Trophoblast cell (in vitro differentiated cells and primary cell): ENCODE measurements around the gene TMEM273.
"Not testable (repeated sequence)": the region's sequence is repeated elsewhere in the genome, so short reads cannot be mapped to it uniquely, and the experiment has no call there.

Experiments
- DNase-seq, 2 donors: peaks; one replicate each; pipeline ENCODE4 v3.0.0-alpha.2; 2016
- H2AFZ ChIP-seq: 2 replicates; pipeline ENCODE4 v1.6.1; 2013; ENCODE audit warnings: low read length, moderate library complexity, mild to moderate bottlenecking; ENCODE audit not compliant: insufficient read depth, poor library complexity
- H2AK5ac ChIP-seq: 2 replicates; pipeline ENCODE4 v1.6.1; 2013; ENCODE audit warnings: mild to moderate bottlenecking, low read length
- H2BK120ac ChIP-seq: 2 replicates; pipeline ENCODE4 v1.6.1; 2013; ENCODE audit warnings: low read length, mild to moderate bottlenecking, moderate library complexity; ENCODE audit not compliant: insufficient read depth, poor library complexity
- H2BK12ac ChIP-seq: 2 replicates; pipeline ENCODE4 v1.6.1; 2013; ENCODE audit warnings: mild to moderate bottlenecking, low read length, moderate library complexity
- H2BK5ac ChIP-seq: 2 replicates; pipeline ENCODE4 v1.6.1; 2013; ENCODE audit warnings: low read length, low read depth, moderate library complexity, mild to moderate bottlenecking; ENCODE audit not compliant: poor library complexity
- H3K14ac ChIP-seq: 2 replicates; pipeline ENCODE4 v1.6.1; 2013; ENCODE audit warnings: mild to moderate bottlenecking, low read length
- H3K18ac ChIP-seq: 2 replicates; pipeline ENCODE4 v1.6.1; 2013; ENCODE audit warnings: mild to moderate bottlenecking, low read length
- H3K23ac ChIP-seq: 2 replicates; pipeline ENCODE4 v1.6.1; 2013; ENCODE audit warnings: low read length
- H3K27ac ChIP-seq: 2 replicates; pipeline ENCODE4 v1.5.1; 2013; ENCODE audit warnings: low read depth, mild to moderate bottlenecking, inconsistent platforms, low read length, moderate library complexity
- H3K27me3 ChIP-seq: 2 replicates; pipeline ENCODE4 v1.6.1; 2013; ENCODE audit warnings: inconsistent platforms, mild to moderate bottlenecking, low read length, moderate library complexity; ENCODE audit not compliant: insufficient read depth
- H3K36me3 ChIP-seq, 2 experiments: 1 replicate in 1 of 2; 2 replicates in 1 of 2; pipeline ENCODE4 v1.6.1; 2013; ENCODE audit warnings: low read length in 2 of 2, mild to moderate bottlenecking in 2 of 2, moderate library complexity in 1 of 2; ENCODE audit not compliant: insufficient read depth in 2 of 2, control insufficient read depth in 1 of 2
- H3K4ac ChIP-seq: 2 replicates; pipeline ENCODE4 v1.6.1; 2013; ENCODE audit warnings: low read depth, mild to moderate bottlenecking, low read length, moderate library complexity
- H3K4me1 ChIP-seq, 2 experiments: 1 replicate in 1 of 2; 2 replicates in 1 of 2; pipeline ENCODE4 v1.6.1; 2013; ENCODE audit warnings: low read length in 2 of 2, mild to moderate bottlenecking in 2 of 2, moderate library complexity in 1 of 2; ENCODE audit not compliant: insufficient read depth in 2 of 2, control insufficient read depth in 1 of 2
- H3K4me2 ChIP-seq: 2 replicates; pipeline ENCODE4 v1.6.1; 2013; ENCODE audit warnings: inconsistent platforms, mild to moderate bottlenecking, low read length, moderate library complexity
- H3K4me3 ChIP-seq: 2 replicates; pipeline ENCODE4 v1.5.1; 2013; ENCODE audit warnings: mild to moderate bottlenecking, low read depth, low read length, inconsistent platforms
- H3K79me1 ChIP-seq: one replicate; pipeline ENCODE4 v1.6.1; 2013; ENCODE audit warnings: low read length
- H3K79me2 ChIP-seq: 2 replicates; pipeline ENCODE4 v1.6.1; 2013; ENCODE audit warnings: low read length, mild to moderate bottlenecking; ENCODE audit not compliant: control insufficient read depth, insufficient read depth, poor library complexity
- H3K9ac ChIP-seq: 2 replicates; pipeline ENCODE4 v1.6.1; 2013; ENCODE audit warnings: mild to moderate bottlenecking, low read length
- H3K9me3 ChIP-seq: 2 replicates; pipeline ENCODE4 v1.6.1; 2013; ENCODE audit warnings: low read depth, mild to moderate bottlenecking, control low read depth, inconsistent platforms, low read length; ENCODE audit not compliant: insufficient read depth
- H4K12ac ChIP-seq: 2 replicates; pipeline ENCODE4 v1.6.1; 2013; ENCODE audit warnings: low read depth, mild to moderate bottlenecking, low read length, moderate library complexity
- H4K8ac ChIP-seq: 2 replicates; pipeline ENCODE4 v1.6.1; 2013; ENCODE audit warnings: low read depth, mild to moderate bottlenecking, low read length, moderate library complexity
- H4K91ac ChIP-seq: one replicate; pipeline ENCODE4 v1.6.1; 2013; ENCODE audit warnings: low read depth, mild to moderate bottlenecking, low read length, moderate library complexity
- WGBS: extraction: QIAGEN DNeasy Blood & Tissue Kit; methylation state at CpG from one replicate; pipeline ENCODE4 v1.1.7; 2013; ENCODE audit warnings: missing lambda C conversion rate; ENCODE audit not compliant: insufficient read length, insufficient coverage; ENCODE audit errors: extremely low coverage; 5-methylcytosine and 5-hydroxymethylcytosine counted together

TMEM273 gene

DNA sequence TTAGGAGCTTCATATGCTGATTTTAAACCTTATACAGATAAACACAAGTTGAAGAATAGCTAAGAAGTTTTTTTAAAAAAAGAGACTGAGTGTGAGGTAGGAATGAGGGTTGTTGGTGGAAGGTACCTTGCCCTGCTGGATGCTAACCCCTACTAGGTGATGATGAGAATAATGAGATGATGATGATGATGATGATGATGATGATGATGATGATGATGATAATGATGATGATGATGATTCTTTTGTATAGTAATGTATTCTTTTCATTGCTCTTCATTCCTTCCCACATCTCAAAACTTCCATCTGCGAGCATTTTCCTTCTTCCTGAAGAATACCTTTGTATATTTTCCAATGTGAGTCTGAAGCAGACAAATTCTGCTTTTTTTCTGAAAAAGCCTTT lies 14.1 kb upstream of the TMEM273 start:
- H4K91ac ChIP-seq, result no peak overlapping the region
- H3K4me2 ChIP-seq, result no peak overlapping the region
- no peak for DNase-seq
- no peak overlapping the region for H2BK5ac ChIP-seq
- no peaks in the 10 kb centered on the region for H3K27me3 ChIP-seq
- no peak overlapping the region for H3K23ac ChIP-seq
- no peak overlapping the region for H3K4me3 ChIP-seq
- H3K14ac ChIP-seq, result no peak overlapping the region
- no peaks in the 10 kb centered on the region for H3K9me3 ChIP-seq
- no peak overlapping the region for H4K8ac ChIP-seq
- no peaks in the 10 kb centered on the region for H3K36me3 ChIP-seq
- H3K79me2 ChIP-seq, result no peaks in the 10 kb centered on the region
- H2BK120ac ChIP-seq, result no peak overlapping the region
- no peak overlapping the region for H4K12ac ChIP-seq
- whole genome bisulfite sequencing, result no CpG with 5 or more reads among the region's 1 CpG
- no peaks in the 10 kb centered on the region for H3K4me1 ChIP-seq
- no peak overlapping the region for H3K4ac ChIP-seq
- no peak overlapping the region for H3K27ac ChIP-seq
- H2BK12ac ChIP-seq, result no peak overlapping the region
- H3K9ac ChIP-seq, result no peak overlapping the region
- no peak overlapping the region for H3K18ac ChIP-seq
- no peak overlapping the region for H2AK5ac ChIP-seq
- H2AFZ ChIP-seq, result no peak overlapping the region
- H3K79me1 ChIP-seq, result no peaks in the 10 kb centered on the region

DNA sequence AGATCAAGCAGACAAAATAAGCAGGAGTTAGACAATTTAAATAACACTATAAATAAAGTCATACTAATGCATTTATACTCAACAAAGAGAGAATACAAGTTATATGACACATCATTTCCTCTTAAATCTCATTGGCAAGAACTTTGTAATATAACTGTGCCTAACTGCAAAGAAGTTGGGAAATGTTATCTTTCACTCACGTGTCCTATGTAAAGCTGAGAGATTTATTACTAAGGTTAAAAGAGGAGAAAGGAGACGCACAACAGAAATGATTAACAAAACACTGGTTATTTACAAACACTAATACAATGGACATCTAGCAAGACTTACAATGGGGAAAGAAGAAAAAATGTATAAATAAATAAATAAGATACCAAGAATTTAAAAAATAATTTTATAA lies 12.7 kb upstream of the TMEM273 start:
- no peaks in the 10 kb centered on the region for H3K4me1 ChIP-seq
- no peak overlapping the region for H4K91ac ChIP-seq
- no peak overlapping the region for H3K4ac ChIP-seq
- no peak overlapping the region for H3K23ac ChIP-seq
- no peak overlapping the region for H3K14ac ChIP-seq
- no peak overlapping the region for H4K12ac ChIP-seq
- H3K27ac ChIP-seq, result no peak overlapping the region
- no peak overlapping the region for H4K8ac ChIP-seq
- no peak overlapping the region for H2BK120ac ChIP-seq
- no peaks in the 10 kb centered on the region for H3K79me1 ChIP-seq
- DNase-seq, result no peak
- H3K79me2 ChIP-seq, result no peaks in the 10 kb centered on the region
- no peak overlapping the region for H2BK5ac ChIP-seq
- H3K18ac ChIP-seq, result no peak overlapping the region
- no peak overlapping the region for H3K9ac ChIP-seq
- H3K36me3 ChIP-seq, result no peaks in the 10 kb centered on the region
- no peak overlapping the region for H2BK12ac ChIP-seq
- H3K9me3 ChIP-seq, result no peaks in the 10 kb centered on the region
- no peak overlapping the region for H3K4me2 ChIP-seq
- H3K27me3 ChIP-seq, result no peaks in the 10 kb centered on the region
- no peak overlapping the region for H2AK5ac ChIP-seq
- H3K4me3 ChIP-seq, result no peak overlapping the region
- WGBS, result no CpG with 5 or more reads among the region's 2 CpGs
- no peak overlapping the region for H2AFZ ChIP-seq

DNA sequence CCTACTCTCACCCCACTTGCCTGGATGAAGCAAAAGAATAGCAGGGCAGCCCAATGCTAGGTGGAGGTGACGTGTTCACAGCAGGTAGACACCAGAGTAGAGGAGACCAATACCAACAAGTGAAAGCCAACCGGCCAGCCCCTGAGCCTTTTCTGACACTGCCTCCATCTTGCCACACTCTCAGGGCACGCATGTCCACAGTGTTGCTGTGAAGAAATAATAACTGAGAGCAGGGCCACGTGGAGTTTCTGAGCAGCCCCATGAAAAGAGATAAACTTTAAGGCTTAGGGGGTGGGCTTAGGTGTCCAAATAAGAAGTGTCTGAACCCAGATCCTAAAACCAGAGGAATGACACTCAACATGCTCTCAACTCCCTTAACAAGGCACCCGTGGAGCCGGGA lies 9.0 kb upstream of the TMEM273 start:
- no peak for DNase-seq
- Histone ChIP-seq H3K27me3 (no peaks in the 10 kb centered on the region), H3K4me2 (no peak overlapping the region), H3K36me3 (no peaks in the 10 kb centered on the region), H3K79me2 (no peaks in the 10 kb centered on the region), H3K23ac (no peak overlapping the region), H3K79me1 (no peaks in the 10 kb centered on the region), H3K9me3 (no peaks in the 10 kb centered on the region), H3K4me3 (no peak overlapping the region), H3K18ac (no peak overlapping the region), H2BK12ac (no peak overlapping the region), H3K4me1 (no peaks in the 10 kb centered on the region), H4K91ac (no peak overlapping the region), H3K9ac (no peak overlapping the region), H3K4ac (no peak overlapping the region), H2AFZ (no peak overlapping the region), H3K27ac (no peak overlapping the region), H4K8ac (no peak overlapping the region), H4K12ac (no peak overlapping the region), H3K14ac (no peak overlapping the region), H2BK120ac (no peak overlapping the region), H2BK5ac (no peak overlapping the region), H2AK5ac (no peak overlapping the region)
- WGBS, result no CpG with 5 or more reads among the region's 6 CpGs

DNA sequence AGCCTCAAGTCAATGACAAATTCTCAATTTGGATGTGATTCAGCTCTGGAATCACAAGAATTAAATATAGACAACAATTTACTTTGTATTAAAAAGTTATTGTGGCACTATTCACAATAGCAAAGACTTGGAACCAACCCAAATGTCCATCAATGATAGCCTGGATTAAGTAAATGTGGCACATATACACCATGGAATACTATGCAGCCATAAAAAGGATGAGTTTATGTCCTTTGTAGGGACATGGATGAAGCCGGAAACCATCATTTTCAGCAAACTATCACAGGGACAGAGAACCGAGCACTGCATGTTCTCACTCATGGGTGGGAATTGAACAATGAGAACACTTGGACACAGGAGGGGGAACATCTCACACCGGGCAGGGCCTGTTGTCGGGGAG lies 7.7 kb upstream of the TMEM273 start:
- H3K36me3 ChIP-seq, H3K27ac ChIP-seq, H3K27me3 ChIP-seq, H3K14ac ChIP-seq, H3K18ac ChIP-seq, H4K8ac ChIP-seq, H3K9ac ChIP-seq, H3K4me3 ChIP-seq, H3K23ac ChIP-seq, H2AK5ac ChIP-seq, H2BK120ac ChIP-seq, H3K4ac ChIP-seq, DNase-seq, H3K4me2 ChIP-seq, H2AFZ ChIP-seq, H4K91ac ChIP-seq, H3K4me1 ChIP-seq, H2BK12ac ChIP-seq, H3K9me3 ChIP-seq, H2BK5ac ChIP-seq, H3K79me1 ChIP-seq, H3K79me2 ChIP-seq, H4K12ac ChIP-seq: not testable (repeated sequence)
- WGBS, result no CpG with 5 or more reads among the region's 4 CpGs
